NCI-H1105 (cell line): ENCODE measurements around the gene CASK.
"Not testable (repeated sequence)": the region's sequence is repeated elsewhere in the genome, so short reads cannot be mapped to it uniquely, and the experiment has no call there.

Experiments
- DNase-seq: peaks from one replicate; lab custom pipeline; 2025; lab: John Stamatoyannopoulos, UW

Gene CASK

DNA sequence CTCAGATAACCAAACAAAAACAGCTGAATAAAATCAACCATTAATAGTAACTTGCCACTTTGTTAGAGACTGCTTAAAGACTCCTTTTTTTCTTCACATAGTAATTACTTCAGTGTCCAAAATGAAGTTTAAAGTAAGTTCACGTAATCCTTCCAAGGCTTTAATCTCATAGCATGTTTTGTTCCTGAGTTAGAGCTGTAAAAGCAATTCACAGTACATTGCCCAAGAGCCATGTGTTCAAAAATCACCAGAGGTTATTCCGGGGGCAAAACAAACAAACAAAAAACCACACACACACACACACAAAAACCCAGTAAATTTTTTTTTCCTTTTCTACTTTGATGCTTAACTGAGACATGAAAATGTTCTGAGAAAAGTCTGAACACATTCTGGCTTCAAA lies 193.3 kb downstream of the CASK start:
- no peak for DNase-seq

DNA sequence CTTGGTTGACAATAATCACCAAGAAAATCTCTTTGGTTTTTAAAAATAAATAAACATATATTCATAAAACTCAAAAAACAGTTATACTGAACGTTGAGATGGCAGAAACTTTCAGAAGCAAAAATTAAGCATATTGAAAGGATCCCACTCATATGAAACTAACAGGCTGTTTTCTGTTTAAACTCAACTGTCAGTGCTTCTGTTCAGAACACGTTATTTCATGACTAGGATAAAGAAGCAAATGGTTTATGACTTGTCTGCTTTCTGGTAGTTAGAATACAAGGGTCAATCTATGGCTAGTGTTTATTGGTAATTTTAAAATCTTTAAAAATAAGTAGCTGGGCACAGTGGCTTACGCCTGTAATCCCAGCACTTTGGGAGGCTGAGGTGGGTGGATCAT lies 195.2 kb downstream of the CASK start:
- DNase-seq, result no peak

DNA sequence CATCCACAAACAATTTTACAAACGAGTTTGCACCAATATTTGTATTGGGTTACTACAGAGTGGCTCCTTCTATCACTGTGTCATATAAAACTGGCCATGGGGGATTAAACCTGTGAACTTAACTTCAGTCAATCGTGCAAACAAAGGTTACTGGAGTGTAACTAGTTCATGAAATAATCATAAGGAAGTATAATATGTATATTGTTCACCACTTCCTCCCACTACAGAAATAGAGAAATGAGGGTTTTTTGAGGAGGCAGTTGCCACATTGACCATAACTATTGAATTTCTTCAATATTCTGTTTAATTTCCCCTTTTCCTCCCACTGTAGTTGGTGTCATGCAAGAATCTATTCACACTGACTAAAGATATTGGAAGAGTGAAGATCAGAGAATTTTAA lies 199.5 kb downstream of the CASK start, which contains the start of gene GPR82:
TSS of gene GPR82 (plus strand) at position 356 of the 400 bp plus-strand sequence. CDS start 2,846 bp downstream, outside the sequence.
- DNase-seq, result no peak

DNA sequence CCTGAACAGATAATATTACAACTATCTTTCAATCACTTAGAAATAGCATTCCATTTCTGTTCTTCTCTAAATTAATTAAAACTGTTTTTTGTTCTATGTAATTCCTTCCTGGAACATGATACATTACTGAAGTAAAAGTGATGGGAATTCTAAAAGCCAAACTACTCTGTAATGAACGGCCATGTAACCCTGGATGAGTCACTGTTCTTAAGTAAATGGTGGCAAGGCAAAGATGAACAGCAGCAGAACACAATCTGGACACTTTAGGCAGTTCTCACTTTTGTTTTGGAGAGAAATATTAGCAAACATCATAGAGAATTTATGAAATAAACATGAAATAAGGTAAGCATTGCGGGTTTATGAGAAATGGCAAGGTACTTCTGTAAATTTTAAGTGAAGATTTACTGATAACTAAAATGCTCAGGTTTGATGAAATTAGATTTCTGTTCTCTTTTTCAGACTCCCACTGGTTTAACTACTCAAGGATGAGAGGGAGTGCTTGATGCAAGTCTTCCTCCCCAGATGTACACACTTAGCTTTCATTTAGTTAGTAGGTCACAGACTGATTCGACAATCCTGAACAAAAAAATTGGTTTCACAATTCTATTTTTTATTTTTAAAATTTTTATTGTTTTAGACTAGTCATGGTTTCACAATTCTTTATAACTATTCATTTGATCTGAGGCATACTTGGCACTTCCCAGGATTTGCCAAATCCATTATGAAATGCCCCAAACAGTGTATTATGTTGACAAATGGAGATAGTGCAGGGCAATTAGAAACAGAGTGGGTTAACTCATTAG lies 200.3 kb downstream of the CASK start:
- DNase-seq, result no peak

DNA sequence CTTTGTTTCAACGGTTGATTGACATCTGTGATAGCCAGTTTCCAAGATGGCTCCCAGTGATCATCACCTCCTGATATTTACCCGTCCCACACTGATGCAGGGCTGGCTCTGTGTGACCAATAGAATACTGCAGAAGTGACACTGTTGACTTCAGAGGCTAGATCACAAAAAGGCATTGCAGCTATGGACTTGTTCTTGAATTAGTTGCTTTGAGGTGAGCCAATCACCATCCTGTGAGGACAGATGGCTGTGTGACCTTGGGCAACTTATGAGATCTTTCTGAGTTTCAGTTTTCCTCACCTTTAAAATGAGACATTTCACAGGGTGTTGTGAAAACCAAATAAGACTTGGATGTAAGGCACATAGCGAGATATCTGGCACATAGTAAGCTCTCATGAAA lies 201.1 kb downstream of the CASK start:
- DNase-seq, result no peak

DNA sequence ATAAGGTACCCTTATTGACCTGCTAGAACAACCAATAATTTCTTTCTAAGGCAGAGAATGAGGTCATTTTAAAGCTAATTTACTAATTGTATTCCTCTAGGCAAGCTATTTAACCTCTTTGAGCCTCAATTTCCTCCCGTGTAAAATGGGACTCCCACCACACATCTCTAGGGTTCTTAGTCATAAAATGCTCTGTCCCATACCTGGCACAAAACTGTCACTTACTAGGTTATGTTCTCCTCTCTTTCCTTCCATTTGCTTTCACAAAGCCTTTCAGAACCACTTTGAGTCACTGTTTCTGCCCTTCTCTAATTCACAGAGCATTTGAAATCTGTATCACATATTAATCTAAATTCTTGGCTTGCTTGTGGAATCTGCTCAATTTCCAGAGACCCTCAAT lies 201.8 kb downstream of the CASK start:
- DNase-seq, result no peak

DNA sequence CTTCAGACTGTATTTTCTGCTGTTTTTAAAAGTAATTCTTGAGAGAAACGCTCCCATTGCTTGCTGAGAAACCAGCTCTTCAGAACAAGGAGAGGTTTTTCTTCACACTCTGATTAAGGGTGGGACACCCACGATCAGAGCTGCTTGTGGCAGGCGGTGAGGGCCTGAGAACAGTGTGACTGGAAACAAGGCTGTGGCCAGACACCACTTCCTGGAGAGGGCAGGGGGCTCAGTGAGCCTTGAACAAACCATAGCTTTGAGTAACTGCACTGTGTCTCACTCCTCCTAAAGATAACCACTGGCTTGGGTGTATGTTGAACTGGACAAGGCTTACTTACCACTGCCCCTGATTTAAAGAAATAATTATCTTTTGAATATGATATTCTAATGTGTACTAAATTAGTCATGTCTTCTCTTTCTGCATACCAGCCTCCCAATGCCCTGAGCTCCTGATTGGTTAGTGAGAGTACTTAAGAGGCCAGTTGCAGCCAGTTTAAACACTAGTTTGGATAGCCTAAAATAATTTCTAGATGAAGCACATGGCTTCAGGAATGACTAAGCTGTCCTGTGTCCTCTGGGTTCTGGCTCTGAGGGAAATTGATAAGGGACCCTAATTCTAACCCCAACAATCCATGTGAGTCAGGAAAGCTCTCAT lies 203.1 kb downstream of the CASK start:
- DNase-seq, result no peak

DNA sequence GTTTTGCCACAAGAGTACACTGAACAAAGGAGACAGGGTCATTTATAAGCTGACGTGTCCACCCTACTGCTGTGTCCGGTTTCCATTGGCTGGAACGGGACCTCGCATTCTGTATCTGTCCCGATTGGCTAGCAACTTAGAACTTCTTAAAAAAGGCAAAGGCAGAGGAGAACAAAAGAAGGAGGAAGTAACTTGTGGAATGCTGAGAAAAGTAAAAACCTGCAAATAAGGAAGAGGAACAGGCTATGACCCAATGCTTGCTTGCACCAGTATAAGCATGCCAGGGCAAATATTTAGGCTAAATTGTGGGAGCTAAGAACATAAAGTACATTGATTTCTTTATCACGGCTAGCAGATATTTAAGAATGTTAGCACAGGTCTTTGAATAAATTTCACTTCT lies 203.7 kb downstream of the CASK start:
- not testable (repeated sequence) for DNase-seq

DNA sequence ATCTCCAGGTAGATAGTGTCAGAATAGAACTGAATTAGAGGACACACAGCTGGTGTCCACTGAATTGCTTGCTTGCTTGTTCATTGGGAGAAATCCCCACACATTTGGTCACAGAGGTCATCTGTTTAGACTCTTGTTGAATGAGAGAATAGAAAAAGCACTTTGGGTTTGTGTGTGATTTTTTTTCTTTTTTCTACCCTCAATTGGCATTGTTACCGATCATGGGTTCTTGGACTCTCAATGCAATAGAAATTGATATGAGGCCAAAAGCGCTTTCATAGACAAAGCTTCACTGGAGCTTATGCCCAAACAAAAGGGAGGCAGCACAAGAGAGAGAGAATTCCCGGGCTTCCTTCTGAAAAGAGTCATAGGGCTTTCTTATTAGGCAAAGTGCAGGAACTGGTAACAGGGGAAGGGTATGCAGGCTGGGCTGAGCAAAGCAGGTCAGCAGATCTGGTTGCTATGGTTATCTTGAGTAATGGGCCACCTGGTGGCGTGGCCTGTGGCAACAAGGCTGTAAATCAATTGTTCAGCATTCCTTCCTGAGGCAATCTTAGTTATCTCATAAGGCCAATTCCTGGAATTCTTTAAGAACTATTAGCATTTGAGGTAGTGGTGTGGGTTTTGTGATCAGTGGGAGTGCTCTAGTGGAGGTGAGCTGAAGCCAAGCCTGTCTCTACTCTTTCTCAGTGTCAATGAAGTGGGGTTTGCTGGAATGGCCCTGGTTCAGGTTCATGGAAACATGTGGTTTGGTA lies 204.7 kb downstream of the CASK start:
- DNase-seq, result no peak

DNA sequence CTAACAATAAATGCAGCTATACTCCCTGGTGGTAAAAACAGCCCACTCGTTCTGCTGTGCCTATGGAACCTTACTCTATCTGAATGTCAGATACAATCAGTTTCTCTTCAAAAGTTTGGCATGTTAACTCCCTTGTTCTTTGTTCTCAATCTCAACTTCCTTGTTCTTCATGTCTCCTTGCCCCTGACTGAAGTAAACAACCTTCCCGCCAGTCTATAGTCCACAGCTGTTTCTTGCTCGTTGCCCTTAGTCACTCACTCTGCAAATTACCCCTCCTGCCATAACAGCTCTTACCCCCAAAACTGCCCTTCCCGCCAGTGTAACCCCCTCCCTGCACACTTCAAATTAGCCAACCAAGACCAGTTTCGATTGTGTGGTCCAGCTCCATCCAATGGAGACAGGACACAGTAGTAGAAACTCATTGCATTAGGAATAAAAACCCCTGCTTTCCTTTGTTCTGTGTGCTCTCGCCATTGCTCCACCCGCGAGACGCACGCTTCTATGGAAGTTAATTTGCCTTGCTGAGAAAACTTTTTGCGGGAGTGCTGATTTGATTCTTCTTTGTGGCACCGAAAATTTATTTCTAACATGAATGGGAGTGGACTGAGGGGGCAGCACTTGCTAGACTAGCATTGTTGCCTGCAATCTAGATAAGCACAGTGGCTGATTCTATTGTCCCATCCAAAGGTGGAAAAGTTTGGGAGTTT lies 206.4 kb downstream of the CASK start:
- no peak for DNase-seq

DNA sequence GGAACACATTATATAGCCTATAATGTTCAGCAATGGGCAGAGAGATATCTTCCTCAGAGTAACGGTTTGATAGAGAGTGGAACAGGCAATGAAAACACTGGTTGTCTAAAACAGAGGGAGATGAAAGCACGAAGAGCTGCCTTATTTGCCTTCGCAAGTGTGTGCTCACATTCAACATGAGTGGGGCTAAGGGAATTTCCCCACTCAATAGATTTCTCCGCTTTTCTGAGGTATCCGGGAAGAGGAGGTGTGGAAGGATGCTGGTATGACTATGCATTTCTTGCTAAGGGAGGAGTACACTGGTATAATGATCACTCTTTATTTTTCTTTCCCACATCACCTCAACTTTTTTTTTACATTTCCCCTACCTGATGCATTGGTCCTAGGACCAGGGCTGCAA lies 207.1 kb downstream of the CASK start:
- no peak for DNase-seq

DNA sequence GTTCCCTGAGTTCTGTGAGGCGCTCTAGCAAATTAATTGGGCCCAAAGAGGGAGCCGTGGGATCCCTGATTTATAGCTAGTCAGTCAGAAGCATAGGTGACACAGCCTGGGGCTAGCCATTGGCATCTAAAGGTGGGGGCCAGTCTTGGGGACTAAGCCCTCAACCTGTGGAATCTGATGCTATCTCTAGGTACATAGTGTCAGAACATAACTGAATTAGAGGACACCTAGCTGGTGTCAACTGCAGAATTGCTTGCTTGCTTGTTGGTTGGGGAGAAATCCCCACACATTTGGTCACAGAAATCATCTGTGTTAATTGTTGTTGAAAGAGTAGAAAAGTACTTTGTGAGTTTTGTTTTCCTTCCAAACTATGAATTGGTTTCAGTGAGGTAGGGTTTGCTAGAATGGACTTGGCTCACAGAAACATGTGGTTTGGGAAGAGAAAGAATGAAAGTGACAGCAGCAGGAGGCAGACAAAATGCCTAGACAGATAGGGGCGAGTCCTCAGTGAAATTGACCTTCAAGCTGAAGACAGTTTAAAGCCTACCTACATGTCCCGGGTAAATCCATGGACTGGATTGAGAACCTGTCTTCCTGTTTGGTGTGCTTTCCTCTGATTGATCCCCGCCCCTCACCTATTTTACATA lies 212.2 kb downstream of the CASK start:
- DNase-seq, result no peak

DNA sequence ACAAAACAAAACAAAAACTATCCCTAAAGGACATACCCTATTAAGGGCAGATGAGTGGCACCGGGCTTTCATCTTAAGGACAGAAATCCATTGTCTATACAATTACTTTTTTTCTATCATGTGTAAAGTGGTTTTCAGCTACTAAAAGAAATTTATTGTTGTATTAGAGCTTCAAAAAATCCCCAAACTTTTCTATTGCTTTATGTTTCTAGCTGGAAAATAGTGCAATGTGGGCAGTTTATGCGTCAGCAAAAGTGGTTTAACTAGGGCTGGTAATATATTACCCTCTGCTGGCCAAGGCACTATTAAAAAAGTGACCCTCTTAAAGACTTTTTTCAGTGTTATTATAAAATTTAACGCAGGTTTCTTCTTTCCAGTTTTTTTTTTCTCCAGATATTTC lies 214.9 kb downstream of the CASK start:
- no peak for DNase-seq

DNA sequence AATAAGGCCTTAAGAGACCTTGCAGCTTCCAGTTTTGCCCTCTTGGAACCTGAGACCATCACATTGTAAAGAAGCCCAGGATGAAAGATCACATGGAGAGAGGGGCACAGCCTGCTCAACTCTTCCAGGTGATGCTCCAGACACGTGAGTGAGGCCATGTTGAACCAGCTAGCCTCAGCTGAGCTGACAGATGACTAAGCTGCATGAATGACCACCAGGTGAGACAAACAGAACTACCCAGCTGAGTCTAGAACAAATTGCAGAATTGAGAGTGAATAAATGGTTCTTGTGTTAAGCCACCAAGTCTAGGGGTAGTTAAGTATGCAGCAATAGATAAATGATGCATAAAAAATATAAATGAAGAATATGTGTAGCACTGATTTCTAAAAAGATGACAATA lies 216.1 kb downstream of the CASK start:
- no peak for DNase-seq

DNA sequence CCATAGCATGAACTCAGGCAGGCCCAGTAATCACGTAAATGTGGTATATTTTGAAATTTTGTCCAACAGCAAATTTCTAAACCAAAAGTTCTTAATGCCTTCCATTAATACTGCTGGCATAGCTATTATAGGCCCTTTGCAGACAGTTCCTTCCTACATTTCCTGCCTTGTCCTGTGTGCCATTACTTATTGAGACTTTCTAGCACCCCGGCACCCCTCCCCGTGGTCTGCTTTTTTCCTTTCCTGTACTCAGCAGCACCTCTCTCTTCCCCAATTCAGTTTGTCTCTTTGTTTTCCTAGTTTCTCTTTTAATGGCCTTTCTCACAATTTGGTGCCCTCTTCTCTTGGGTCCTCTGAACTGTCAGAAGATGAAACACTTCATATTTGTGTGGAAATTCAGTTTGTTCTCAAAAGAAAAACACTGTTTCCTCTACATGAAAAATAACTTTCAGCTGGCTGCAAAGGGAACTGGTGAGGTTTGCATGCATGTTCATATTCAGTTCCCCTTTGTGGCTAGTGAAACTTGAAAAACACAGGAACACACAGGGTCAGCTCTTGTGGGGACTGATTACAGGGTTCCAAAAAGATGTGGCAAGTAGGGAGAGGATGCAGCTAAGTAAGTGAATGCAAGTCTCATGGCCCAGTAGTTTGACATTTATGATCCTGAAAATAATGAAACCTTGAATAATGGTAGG lies 217.5 kb downstream of the CASK start:
- DNase-seq, result no peak

DNA sequence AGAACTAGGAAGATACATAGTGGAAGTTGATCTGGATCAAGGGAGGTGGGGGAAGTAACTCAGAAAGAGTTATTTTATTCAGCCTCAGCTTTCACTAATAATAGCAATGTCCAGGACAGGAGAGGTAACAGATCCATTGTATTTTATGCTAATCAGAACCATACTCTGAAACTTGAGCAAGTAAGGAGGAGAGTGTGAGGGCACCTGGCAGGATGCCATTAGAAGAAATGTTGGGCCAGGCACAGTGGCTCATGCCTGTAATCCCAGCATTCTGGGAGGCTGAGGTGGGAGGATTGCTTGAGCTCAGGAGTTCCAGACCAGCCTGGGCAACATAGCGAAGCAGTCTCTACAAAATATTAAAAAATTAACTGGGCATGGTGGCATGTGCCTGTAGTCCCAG lies 218.3 kb downstream of the CASK start:
- no peak for DNase-seq

DNA sequence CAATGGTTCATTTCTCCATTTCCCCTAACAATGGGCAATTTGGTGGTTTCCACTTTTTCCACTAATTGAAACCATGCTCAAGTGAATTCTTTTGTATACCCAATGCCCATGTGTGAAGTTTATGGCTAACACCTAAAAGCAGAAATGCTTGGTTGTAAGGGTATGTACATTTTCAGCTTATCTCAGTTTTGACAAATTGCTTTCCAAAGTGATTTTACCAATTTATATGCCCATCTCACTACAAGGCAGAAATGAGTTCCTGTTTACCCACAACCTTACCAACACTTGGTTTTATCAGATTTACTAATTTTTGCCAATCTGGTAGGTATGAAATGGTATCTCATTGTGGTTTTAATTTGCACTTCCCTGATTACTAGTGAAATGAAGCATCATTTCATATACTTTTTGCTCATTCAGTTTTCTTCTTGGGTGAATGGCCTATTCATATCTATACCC lies 219.8 kb downstream of the CASK start:
- DNase-seq, result no peak

DNA sequence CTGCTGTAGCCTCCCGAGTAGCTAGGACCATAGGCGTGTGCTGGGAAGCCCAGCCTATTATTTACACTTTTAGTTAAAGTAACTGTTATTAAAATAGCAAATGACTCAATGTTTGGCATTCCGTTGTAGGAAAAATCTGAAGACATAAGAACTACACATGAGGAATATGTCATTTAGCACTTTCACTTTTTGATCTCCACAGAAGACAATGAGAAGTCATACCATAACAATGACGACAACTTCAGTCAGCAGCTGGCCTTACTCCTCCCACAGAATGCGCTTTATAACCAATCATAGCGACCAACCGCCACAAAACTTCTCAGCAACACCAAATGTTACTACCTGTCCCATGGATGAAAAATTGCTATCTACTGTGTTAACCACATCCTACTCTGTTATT lies 227.9 kb downstream of the CASK start:
- no peak for DNase-seq

DNA sequence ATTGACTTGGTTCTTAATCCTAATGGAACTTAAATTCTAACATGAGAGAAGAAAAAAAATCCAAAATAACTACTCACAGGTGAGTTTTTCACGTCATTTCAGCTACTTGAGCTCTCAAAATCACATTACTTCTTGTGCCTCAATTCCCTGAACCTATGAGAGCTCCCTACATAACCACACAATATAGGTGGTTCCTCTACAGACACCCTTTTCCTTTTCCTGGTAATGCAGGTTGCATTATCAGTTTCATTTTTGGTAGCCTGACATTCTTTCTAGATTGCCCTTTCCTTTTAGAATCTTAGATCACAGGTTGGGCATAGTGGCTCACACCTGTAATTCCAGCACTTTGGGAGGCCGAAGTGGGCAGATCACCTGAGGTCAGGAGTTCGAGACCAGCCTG lies 230.3 kb downstream of the CASK start:
- no peak for DNase-seq

DNA sequence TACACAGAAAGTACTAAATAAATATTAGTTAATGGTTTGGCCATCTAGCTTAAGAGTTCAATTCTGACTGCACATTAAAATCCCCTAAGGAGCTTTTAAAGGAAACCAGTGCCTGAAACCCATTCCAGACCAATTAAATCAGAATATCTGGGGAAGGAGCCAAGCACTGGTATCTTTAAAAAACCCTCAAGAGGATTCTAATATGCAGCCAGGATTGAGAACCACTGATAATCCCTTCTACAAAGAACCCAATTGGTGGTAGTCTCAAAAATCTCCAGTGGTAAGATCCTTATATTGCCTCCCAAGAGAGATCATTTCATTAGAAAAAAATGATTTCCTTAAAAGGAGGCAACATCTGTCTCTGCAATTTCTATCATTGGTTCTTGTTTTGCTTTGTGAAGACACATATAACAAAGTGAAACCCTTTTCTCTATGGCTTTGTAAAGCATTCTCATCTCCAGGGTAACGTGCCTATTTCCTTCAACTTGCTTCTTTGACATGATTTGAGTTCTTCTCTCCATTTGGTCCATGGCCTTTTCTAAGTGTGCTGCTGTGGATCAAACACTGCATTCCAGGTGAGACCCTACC lies 231.1 kb downstream of the CASK start:
- DNase-seq, result no peak

DNA sequence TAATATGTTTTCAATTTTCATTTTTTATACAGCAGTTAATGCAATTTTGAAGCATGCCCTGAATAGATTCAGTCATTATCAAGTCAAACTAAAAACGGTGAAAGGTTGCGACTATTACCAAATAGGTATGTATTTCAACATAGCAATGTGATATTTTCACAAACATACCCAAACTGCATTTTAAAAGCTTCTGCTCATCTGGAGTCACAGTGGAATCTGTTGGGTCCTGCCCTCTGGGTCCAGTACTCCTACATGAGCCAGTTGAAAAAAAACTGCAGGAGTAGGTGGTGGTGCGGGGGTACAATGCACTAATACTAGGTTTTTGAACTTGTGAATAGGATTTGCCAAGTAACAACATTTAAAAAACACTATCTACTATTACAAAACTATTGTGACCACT lies 233.6 kb downstream of the CASK start:
- no peak for DNase-seq
